ENCODE measurements around the gene STAB2.

The STAB2 gene

GRCh38 chr12:103698752-103699560 lies 111.9 kb downstream of the STAB2 start:
- no peak for DNase-seq

- no peak for DNase-seq
Observed at GRCh38 chr12:103705098-103705497, 118.0 kb downstream of the STAB2 start.

- no peak for DNase-seq
Observed at GRCh38 chr12:103705927-103706326, 118.9 kb downstream of the STAB2 start.

GRCh38 chr12:103707446-103707845 lies 120.4 kb downstream of the STAB2 start:
- DNase-seq = no peak

GRCh38 chr12:103710544-103710943 lies 123.5 kb downstream of the STAB2 start:
- no peak for DNase-seq

GRCh38 chr12:103712216-103712615 lies 125.1 kb downstream of the STAB2 start:
- peak; percentile 21 for DNase-seq

GRCh38 chr12:103715494-103715893 lies 128.4 kb downstream of the STAB2 start:
- no peak for DNase-seq

- DNase-seq = no peak
Observed at GRCh38 chr12:103716517-103717196, 129.6 kb downstream of the STAB2 start.

- no peak for DNase-seq
Observed at GRCh38 chr12:103725398-103725797, 138.3 kb downstream of the STAB2 start.

GRCh38 chr12:103727638-103728037 lies 140.6 kb downstream of the STAB2 start:
- DNase-seq = no peak

GRCh38 chr12:103728323-103728722 lies 141.2 kb downstream of the STAB2 start:
- DNase-seq = no peak

GRCh38 chr12:103729499-103729898 lies 142.4 kb downstream of the STAB2 start:
- no peak for DNase-seq

GRCh38 chr12:103731539-103731938 lies 144.5 kb downstream of the STAB2 start:
- DNase-seq = no peak

GRCh38 chr12:103734863-103735262 lies 147.8 kb downstream of the STAB2 start:
- no peak for DNase-seq

- no peak for DNase-seq
Observed at GRCh38 chr12:103735291-103735690, 148.2 kb downstream of the STAB2 start.

GRCh38 chr12:103736572-103736971 lies 149.5 kb downstream of the STAB2 start:
- no peak for DNase-seq

- DNase-seq = no peak
Observed at GRCh38 chr12:103737881-103738280, 150.8 kb downstream of the STAB2 start.

GRCh38 chr12:103742349-103742932 lies 155.4 kb downstream of the STAB2 start:
- DNase-seq = no peak

GRCh38 chr12:103743788-103744187 lies 156.7 kb downstream of the STAB2 start:
- DNase-seq = no peak

- no peak for DNase-seq
Observed at GRCh38 chr12:103745962-103746361, 158.9 kb downstream of the STAB2 start.

- DNase-seq = no peak
Observed at GRCh38 chr12:103748002-103748401, 160.9 kb downstream of the STAB2 start.

- DNase-seq = no peak
Observed at GRCh38 chr12:103748875-103749274, 161.8 kb downstream of the STAB2 start.

GRCh38 chr12:103751171-103751570 lies 164.1 kb downstream of the STAB2 start:
- DNase-seq = no peak

- DNase-seq = no peak
Observed at GRCh38 chr12:103751600-103751999, 164.5 kb downstream of the STAB2 start.
